ENCODE results near the gene PDIA5. TPM values are rescaled to one million over a fixed set of nuclear protein-coding genes. Genes with fewer than 3 reads are reported as not detected.

The PDIA5 gene
- total RNA-seq = 10 to 100 TPM in 2 of 9 donors, 1 to 10 TPM in 7; 3.3 to 16.3 (median 6.4) TPM
- polyA plus RNA-seq = 1 to 10 TPM; 3.7 to 7.3 TPM
- long read RNA-seq, donor 1, partial matches to known transcripts = 0 of 6 reads
- long read RNA-seq, donor 1, other reads (novel, unspliced or antisense) = 2 of 6 reads
- long read RNA-seq, donor 2, transcript PDIA5-201 (17 exons, 1,799 nt) = major isoform, 20 of 28 reads
- long read RNA-seq, donor 2, partial matches to known transcripts = 1 of 28 reads
- long read RNA-seq, donor 2, other reads (novel, unspliced or antisense) = 7 of 28 reads
- long read RNA-seq, donor 3, transcript PDIA5-201 (17 exons, 1,799 nt) = major isoform, 7 of 10 reads
- long read RNA-seq, donor 3, partial matches to known transcripts = 1 of 10 reads
- long read RNA-seq, donor 3, other reads (novel, unspliced or antisense) = 2 of 10 reads

GRCh38 chr3:123066896-123067688, at the start of gene PDIA5:
Gene PDIA5, plus strand, starts transcription at chr3:123067025. Its CDS starts 140 bp downstream, at chr3:123067165.
- peak; percentile 92 to 95 (median 94) for DNase-seq
- H3K4me3 ChIP-seq = peak within 1 kb of the TSS; percentile 67 to 98 (median 90)
- no peaks in the 10 kb centered on the region for H3K36me3 ChIP-seq
- peak in 1 of 2 donors; percentile 76 for TF ChIP-seq POLR2A (IDR thresholded peaks at IDR 0.05)
- peak in 1 of 12 donors; percentile 8 for TF ChIP-seq CTCF (IDR thresholded peaks at IDR 0.05)
- ATAC-seq = peak; percentile 95 to 98 (median 98)
- no peaks in the 10 kb centered on the region for H3K27me3 ChIP-seq
- intact Hi-C loops (cut with DNase I) = loop anchor here in 2 of 10 donors (2.0 to 10.0 kb wide), 3 partner anchors 16 to 188 kb away; partner anchors contain the start of gene SEC22A (in 1 of the 2)
- 0 to 1% (median 0%) methylated on average over 36 to 72 of the region's 72 CpGs for WGBS, 4 donors
- peaks cover 0 to 40% (median 24%) of the 10 kb centered on the region in 12 donors for H3K4me1 ChIP-seq
- no peaks in the 10 kb centered on the region for H3K9me3 ChIP-seq
- peak within 1 kb of the TSS; percentile 15 to 86 (median 74) for H3K27ac ChIP-seq

- TF ChIP-seq CTCF (IDR thresholded peaks at IDR 0.05) = no peak
- intact Hi-C loops (cut with DNase I) = no loop called here
- Histone ChIP-seq H3K27ac (no peak overlapping the region), H3K4me3 (no peak overlapping the region), H3K9me3 (no peaks in the 10 kb centered on the region), H3K36me3 (no peaks in the 10 kb centered on the region), H3K4me1 (peaks cover 0 to 18% (median 3%) of the 10 kb centered on the region in 12 donors), H3K27me3 (peaks cover 0 to 4% (median 0%) of the 10 kb centered on the region in 9 donors)
- ATAC-seq (no peak), DNase-seq (no peak)
- WGBS, 4 donors = 29 to 46% (median 41%) methylated on average over 1 of the region's 1 CpG
Measured at GRCh38 chr3:123018683-123019082, 48.1 kb upstream of the PDIA5 start.

GRCh38 chr3:123019161-123019560, 47.7 kb upstream of the PDIA5 start:
- H3K27me3 ChIP-seq = peaks cover 0 to 6% (median 0%) of the 10 kb centered on the region in 9 donors
- H3K4me1 ChIP-seq = peaks cover 0 to 18% (median 3%) of the 10 kb centered on the region in 12 donors
- 66 to 72% (median 69%) methylated on average over 3 of the region's 3 CpGs for WGBS, 4 donors
- H3K27ac ChIP-seq = no peak overlapping the region
- H3K36me3 ChIP-seq = no peaks in the 10 kb centered on the region
- no peak for DNase-seq
- H3K9me3 ChIP-seq = no peaks in the 10 kb centered on the region
- no peak overlapping the region for H3K4me3 ChIP-seq
- intact Hi-C loops (cut with DNase I) = no loop called here
- ATAC-seq = no peak
- TF ChIP-seq CTCF (IDR thresholded peaks at IDR 0.05) (no peak), POLR2A (IDR thresholded peaks at IDR 0.05) (no peak)

- TF ChIP-seq CTCF (IDR thresholded peaks at IDR 0.05) (no peak), POLR2A (IDR thresholded peaks at IDR 0.05) (no peak)
- ATAC-seq (no peak), DNase-seq (no peak)
- Histone ChIP-seq H3K4me3 (no peak overlapping the region), H3K27ac (no peak overlapping the region), H3K9me3 (no peaks in the 10 kb centered on the region), H3K27me3 (peaks cover 0 to 7% (median 0%) of the 10 kb centered on the region in 9 donors), H3K4me1 (peaks cover 0 to 18% (median 3%) of the 10 kb centered on the region in 12 donors), H3K36me3 (no peaks in the 10 kb centered on the region)
- WGBS, 4 donors = 91 to 95% (median 93%) methylated on average over 5 of the region's 5 CpGs
- intact Hi-C loops (cut with DNase I) = no loop called here
Measured at GRCh38 chr3:123019591-123019990, 47.2 kb upstream of the PDIA5 start.

Data from heart left ventricle (tissue), 16 donors.